NT2/D1 (cell line): ENCODE measurements around the gene GPHN.

Source experiments
- YY1 ChIP-seq: IDR thresholded peaks from 2 replicates; pipeline ENCODE4 v1.6.1; 2011; ENCODE audit not compliant: insufficient read length, insufficient read depth
- ZNF274 ChIP-seq: IDR thresholded peaks from 2 replicates; pipeline ENCODE4 v1.6.1; 2011; ENCODE audit warnings: mild to moderate bottlenecking, low read depth, low read length

DNA sequence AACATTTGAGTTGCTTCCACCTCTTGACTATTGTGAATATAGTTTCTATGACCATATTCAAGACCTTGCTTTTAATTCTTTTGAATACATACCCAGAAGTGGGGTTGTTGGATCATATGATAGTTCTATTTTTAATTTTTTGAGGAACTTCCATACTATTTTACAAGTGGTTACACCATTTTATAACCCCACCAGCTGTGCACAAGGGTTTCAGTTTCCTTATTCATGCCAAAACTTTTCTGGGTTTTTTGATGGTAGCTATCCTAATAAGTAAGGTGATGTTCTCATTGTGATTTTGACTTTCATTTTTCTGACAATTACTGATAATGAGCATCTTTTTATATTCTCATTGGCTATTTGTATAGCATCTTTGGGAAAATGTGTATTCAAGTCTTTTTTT, 571.9 kb downstream of the GPHN start:
- TF ChIP-seq ZNF274 (no peak), YY1 (no peak)
